ENCODE results near the gene SEC22C. TPM values are rescaled to one million over a fixed set of nuclear protein-coding genes. Genes with fewer than 3 reads are reported as not detected.
"Not testable (repeated sequence)": the region's sequence is repeated elsewhere in the genome, so short reads cannot be mapped to it uniquely, and the experiment has no call there.

Gene SEC22C
- total RNA-seq, 1 donor from 2014 or later = 59.5 TPM

DNA sequence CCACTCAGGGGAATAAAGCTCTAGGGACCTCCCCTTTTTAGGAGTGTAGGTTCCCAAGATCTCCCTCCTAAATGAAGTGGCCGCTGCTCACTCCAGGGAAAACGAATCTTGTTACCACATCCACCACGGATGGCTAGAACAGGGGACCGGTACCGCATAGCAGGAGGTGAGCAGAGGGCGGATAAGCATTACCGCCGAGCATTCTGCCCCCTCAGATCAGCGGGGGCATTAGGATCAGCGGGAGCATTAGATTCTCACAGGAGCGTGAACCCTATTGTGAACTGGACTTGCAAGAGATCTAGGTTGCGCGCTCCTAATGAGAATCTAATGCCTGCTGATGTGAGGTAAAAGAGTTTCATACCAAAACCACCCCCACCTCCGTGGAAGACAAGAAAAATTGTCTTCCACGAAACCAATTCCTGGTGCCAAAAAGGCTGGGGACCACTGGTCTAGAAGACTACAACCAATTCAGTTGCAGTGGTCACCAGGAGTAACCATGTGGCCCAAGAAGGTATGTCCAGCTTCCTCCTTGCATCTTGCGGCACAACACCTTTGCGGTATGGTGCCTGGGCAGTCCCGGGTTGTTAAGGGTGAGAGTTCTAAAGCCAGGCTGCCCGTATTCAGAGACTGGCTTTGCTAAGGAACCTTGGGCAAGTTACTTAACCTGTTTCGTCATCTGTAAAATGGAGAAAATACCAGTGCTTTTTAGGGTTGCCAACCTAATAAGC is 7.8 kb upstream of the SEC22C start:
- DNase-seq (ENCODE audit: low spot score) (no peak), ATAC-seq (no peak)
- intact Hi-C loops (cut with DNase I) = loop anchor here (10.0 kb wide), 1 partner anchor 65 kb away; the partner anchor contains the start of gene ZBTB47

DNA sequence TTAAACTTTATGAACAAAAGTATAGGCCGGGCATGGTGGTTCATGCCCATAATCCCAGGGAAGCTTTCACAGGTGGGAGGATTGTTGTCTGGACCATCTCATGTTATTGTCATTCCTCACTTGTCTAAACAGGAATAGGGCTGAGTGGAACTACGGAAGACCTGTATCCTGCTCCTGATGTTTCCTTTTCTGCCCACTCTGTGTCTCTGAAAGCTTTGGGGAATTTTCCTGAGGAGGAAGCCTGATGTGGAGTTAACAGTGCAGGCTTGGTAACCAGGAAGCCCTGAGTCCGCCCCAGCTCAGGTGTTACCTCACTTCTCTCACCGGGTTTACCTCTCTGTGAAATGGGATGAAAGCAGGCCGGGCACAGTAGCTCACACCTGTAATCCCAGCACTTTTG is 6.9 kb upstream of the SEC22C start:
- intact Hi-C loops (cut with DNase I) = no loop called here
- DNase-seq (ENCODE audit: low spot score) (no peak), ATAC-seq (no peak)

DNA sequence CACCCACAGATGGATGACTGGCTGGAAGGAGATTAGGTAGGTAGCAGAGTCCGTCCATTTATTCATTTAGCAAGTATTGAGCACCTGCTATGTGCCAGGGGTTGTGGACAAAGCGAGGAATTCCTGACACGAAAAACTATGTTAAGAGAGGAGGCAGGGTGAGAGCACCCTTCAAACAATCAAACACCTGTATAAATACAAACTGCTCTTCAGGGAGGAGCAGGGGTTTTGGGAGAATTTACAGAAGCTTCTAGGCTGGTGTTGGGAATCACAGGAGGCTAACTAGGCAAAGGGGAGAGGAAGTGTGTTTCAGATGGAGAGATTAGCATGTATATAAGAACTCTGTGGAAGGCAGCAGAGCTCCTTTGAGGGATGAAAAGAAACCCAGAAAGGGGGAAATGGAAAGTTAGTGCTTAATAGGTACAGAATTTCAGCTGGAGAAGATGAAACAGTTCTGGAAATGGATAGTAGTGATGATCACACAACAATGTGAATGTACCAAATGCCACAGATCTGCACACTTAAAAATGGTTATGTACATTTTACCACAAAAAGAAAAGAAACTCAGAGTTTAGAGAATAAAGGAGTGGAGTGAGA is 805 bp upstream of the SEC22C start:
- DNase-seq (ENCODE audit: low spot score) (no peak), ATAC-seq (no peak)
- intact Hi-C loops (cut with DNase I) = loop anchor here (5.0 kb wide), 1 partner anchor 165 kb away; no protein-coding TSS in a partner anchor

DNA sequence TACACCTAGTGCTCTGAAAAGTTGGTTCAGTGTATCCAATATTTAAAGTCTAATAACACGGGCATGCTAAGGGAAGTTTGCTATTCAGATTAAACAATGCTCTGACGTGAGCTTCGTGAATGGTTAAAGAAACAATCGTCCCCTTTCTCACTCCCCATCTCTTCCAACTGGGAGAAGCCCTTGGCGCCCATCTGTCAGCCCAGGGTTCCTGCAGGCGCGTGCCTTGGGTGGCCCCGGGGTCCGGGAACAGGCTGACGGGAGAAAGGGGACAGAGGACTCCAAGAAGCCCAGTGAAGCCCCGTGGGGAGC is 413 bp downstream of the SEC22C start:
- no peak for ATAC-seq
- intact Hi-C loops (cut with DNase I) = loop anchor here (5.0 kb wide), 1 partner anchor 166 kb away; no protein-coding TSS in a partner anchor
- DNase-seq (ENCODE audit: low spot score) = no peak

DNA sequence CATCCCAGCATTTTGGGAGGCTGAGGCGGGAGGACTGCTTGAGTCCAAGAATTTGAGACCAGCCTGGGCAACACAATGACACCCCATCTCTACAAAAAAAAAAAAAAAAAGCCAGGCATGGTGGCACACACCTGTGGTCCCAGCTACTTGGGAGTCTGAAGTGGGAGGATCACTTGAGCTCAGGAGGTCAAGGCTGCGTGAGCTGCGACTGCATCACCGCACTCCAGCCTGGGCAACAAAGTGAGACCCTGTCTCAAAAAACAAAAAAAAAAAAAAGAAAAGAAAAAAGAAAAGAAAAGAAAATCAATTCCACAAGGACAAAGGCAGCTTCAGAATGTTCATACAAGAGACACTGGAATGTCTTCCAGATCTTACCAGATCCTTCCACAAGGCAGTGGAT is 2.4 kb downstream of the SEC22C start:
- intact Hi-C loops (cut with DNase I); DNase-seq (ENCODE audit: low spot score); ATAC-seq: not testable (repeated sequence)

DNA sequence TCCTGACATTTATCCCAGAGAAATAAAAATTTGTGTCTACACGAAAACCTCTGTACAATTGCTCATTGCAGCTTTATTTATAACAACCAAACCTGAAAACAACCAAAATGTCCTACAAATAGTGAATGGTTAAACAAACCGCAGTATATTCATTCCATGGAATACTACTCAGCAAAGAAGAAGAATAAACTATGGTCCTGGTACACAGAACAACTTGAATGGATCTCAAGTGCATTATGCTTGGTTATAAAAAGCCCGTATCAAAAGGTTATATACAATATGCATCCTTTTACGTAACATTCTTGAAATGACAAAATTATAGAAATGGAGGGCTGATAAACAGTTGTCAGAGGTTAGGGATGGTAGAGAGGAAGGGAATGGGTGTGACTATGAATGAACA is 3.7 kb downstream of the SEC22C start:
- ATAC-seq (no peak), DNase-seq (ENCODE audit: low spot score) (no peak)
- intact Hi-C loops (cut with DNase I) = no loop called here

DNA sequence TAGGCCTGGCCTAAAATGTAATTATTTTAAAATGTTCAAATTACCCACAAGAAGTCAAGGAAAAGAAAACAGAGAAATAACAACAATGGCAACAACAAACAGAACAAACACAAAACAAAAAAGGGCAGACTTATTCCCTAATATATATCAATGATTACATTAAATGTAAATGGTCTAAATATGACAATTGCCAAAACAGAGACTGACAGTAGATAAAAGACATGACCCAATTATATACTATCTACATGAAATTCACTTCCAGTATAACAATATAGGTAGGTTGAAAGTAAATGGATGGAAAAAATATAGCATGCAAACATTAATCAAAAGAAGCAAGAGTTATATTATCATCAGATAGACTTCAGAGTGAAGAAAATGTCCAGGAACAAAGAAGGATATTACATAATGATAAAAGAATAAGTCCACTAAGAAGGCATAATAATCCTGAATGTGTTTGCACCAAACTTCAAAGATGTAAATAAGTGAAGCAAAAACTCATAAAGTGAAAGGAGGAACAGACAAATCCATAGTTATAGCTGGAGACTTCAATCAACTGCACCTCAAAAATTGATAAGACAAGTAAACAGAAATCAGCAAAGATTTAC is 6.5 kb downstream of the SEC22C start:
- ATAC-seq (no peak), DNase-seq (ENCODE audit: low spot score) (no peak)
- intact Hi-C loops (cut with DNase I) = no loop called here

DNA sequence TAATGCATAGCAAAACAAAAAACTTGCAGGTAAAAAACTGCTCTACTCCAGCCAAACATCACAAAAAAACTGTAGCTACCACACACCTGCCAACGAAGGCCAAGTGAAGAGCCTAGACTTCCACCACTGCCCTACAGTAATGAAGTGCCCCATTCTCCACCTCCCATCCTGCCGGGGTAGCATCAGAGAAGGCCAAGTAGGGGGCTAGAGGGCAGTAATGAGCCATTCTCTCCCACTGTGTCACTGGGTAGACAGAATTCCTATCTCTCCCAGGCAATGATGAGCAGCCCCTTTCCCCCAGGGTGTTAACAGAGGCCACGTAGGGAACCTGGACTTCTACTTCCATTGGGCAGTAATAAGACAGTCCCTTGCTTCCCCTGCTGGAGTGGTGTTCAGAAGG is 9.5 kb downstream of the SEC22C start:
- ATAC-seq (peak; percentile 45), DNase-seq (ENCODE audit: low spot score) (no peak)
- intact Hi-C loops (cut with DNase I) = no loop called here

DNA sequence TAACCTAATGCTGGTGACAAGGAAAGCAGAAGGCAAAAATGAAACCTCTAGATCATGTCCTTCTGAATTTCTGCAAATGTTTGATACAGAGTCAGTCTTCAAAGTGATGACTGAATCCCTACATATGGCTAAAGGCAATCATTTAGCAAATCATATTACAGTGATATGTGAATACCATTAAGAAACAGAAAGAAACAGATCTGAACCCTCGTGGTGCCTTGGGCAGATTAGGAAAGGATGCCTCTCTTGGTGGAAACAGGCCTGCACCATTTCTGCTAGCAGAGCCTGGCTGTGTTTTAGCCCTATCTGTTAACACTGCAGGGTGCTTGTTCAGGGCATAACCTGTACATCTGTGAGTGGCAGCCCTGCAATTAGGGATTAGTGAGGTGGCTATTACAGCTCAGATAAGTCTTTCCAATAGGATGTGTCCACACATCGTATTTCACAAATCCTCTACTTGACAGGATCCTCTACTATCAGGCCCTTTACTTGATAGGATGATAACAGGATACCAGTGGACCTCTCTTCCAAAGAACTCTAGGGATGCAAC is 12.1 kb downstream of the SEC22C start:
- no peak for ATAC-seq
- intact Hi-C loops (cut with DNase I) = no loop called here
- DNase-seq (ENCODE audit: low spot score) = no peak

DNA sequence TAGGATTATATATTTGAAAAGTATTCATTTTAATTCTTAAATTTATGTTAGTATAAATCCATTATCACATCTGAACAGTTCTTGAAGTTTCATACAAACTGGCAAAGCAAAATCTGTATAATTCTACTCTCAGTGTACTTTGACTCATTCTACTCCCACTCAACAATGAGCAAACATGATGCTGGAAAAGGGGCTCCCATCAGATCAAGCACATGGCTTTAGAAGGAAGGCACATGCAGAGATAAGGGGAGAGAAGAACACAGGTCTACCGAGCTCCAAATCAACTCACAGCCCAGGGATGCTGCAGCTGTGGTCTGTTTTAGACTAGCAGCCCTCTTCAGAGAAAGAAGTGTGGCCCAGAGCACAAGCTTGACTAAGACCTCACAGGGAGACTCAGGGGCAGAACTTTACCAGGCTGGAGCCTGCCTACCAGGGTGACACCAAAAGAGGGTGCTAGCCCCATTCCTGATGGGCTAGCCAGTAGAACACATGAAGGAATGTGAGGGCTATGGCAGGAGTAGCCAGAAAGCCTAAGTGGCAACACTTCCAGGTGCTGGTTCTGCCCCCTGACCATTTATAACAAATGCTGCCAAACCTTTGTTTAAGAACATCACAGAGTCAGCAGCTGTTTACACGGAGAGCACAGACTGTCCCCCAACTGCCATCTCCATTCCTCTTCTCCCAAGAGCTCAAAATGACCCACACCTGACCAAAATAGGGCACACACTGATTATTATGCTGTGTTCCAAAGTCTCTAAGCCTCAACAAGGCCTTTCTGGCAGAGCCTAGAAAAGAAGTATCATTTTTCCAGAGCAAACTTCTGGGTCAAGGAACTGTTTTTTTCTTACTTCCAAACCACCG is 19.5 kb downstream of the SEC22C start:
- DNase-seq (ENCODE audit: low spot score) = no peak
- no peak for ATAC-seq
- intact Hi-C loops (cut with DNase I) = no loop called here

DNA sequence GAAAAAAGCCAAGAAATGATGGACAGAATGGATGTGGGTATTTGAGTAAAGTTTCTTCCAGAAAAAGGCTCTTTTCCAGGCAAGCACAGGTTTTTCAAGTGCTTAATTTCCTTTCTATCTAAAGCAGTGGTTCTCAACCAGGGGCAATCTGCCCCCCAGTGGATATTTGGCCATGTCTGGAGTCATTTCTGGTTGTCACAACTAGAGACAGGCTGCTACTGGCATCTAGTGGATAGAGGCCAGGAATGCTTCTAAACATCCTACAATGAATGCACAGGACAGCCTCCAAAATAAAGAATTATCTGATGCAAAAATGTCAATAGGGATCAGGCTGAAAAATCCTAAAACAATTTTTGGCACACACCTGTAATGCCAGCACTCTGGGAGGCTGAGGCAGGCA is 23.9 kb downstream of the SEC22C start:
- ATAC-seq (no peak), DNase-seq (ENCODE audit: low spot score) (no peak)
- intact Hi-C loops (cut with DNase I) = no loop called here

DNA sequence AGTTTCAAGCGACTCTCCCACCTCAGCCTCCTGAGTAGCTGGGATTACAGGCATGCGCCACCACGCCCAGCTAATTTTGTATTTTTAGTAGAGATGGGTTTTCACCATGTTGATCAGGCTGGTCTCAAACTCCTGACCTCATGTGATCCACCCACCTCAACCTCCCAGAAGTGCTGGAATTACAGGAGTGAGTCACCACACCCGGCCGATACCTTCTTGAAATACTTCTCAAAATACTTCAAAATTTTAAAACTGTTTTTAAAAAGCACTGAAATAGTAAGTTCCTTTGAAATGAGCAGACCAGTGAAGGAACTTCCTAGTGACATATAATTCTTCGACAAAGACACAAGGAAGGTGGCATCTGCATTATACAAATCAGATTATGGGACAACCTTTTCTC is 24.9 kb downstream of the SEC22C start:
- DNase-seq (ENCODE audit: low spot score); ATAC-seq; intact Hi-C loops (cut with DNase I): not testable (repeated sequence)

DNA sequence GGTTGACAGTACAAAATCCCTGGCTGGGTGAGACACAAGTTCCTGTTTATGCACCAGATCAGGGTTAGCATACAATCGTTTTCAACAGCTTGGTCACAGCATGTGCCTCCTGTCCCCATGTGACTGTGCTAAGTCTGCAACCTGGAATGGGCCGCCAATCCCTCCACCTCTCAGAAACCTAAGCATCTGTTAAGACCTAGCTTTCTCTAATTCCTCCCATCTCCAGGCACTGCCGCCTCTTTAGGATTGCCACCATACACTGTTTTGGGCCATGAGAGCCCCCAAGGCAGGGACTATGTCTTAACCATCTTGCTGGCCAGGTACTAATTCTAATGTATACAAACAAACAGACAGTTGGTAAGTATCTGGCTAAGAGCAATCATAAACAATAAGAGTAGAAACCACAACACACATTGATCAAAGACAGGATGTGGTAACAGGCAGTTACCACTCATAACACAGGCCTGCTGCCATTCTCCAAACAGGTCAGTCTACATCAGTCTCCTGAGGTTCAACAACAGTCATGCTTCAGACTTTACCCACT is 25.6 kb downstream of the SEC22C start:
- intact Hi-C loops (cut with DNase I) = no loop called here
- DNase-seq (ENCODE audit: low spot score) = no peak
- ATAC-seq = no peak

DNA sequence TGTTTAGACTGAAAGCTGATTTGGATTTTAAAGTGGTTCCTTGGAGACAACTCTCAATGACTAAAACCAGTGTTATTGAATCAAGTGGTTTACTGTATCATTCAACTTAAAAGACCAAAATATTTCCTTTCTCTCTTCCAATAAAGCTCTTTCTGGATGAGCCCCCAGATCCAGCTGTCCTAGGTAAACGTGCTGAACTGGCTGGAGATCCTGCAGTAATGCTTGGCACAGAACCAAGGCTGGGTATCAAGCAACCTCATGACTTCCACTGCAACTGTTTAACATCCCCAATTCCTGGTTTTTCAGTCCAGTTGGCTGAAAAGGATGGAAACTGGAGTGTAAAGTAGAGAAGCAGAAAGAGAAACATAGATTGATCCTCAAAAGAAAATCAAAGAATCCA is 28.9 kb downstream of the SEC22C start:
- ATAC-seq = no peak
- intact Hi-C loops (cut with DNase I) = no loop called here
- DNase-seq (ENCODE audit: low spot score) = no peak

DNA sequence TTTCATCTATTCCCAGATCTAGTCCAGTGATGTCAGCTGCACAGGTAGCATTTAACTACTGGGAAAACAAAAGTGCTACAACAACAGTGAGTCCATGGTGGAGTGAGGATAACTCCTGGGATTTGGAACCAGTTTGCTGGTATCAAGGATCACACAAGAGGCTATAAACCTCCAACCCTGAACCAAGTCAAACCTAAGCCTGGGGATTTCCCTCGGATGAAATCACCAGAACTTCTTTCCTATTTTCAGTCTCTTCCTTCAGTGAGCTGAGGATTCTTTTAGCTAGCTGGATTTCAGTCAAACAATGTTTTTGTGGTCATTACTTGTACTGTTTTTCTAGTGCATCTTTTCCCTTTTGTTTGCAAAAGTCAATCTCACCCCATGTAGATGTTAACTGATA is 31.5 kb downstream of the SEC22C start:
- ATAC-seq (no peak), DNase-seq (ENCODE audit: low spot score) (no peak)
- intact Hi-C loops (cut with DNase I) = no loop called here

DNA sequence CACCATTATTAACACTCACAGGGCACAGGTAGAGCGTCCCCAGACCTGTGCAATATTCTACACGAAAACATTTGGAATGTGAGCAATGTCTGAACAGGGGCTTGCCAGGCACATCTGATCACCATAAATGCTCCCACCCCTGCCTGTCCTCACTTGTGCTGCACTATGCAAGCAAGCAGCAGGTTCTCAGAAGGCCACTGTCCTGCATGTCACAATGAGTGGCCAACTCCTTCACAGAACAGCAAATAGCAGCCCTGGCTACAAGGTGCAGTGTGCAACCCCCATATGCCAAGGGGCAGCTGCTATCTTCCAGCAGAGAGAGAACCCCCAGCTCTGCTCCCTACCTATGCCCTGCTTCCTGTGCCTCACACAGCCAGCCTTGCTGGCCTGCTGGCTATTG is 32.6 kb downstream of the SEC22C start:
- intact Hi-C loops (cut with DNase I) = no loop called here
- DNase-seq (ENCODE audit: low spot score) = no peak
- ATAC-seq = no peak

DNA sequence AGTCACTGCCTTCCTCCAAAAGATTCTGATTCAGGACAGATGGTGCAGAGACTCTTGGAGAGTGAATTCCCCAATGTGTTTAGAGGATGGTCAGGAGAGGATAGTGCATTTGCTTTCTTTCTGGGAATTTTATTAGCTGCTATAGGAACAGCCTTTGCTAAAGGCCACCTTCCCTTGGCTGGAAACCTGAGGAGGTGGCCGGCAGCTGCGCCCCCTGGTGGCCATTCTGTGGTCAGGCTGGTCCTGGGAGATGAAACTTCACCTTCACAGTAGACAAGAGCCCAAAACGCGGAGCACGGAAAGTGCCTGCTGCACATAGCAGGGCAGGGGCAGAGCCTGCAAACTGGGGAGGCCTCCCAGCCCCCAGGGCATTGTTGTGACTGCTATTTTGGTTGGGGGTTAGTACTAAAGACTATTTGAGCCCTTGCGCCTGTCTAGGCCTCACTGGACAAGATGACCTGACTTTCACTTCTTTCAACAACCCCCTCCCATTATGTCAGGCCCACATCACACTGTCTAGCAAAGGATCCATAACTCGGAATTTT is 34.3 kb downstream of the SEC22C start:
- DNase-seq (ENCODE audit: low spot score) (peak; percentile 80), ATAC-seq (peak; percentile 73)
- intact Hi-C loops (cut with DNase I) = no loop called here

DNA sequence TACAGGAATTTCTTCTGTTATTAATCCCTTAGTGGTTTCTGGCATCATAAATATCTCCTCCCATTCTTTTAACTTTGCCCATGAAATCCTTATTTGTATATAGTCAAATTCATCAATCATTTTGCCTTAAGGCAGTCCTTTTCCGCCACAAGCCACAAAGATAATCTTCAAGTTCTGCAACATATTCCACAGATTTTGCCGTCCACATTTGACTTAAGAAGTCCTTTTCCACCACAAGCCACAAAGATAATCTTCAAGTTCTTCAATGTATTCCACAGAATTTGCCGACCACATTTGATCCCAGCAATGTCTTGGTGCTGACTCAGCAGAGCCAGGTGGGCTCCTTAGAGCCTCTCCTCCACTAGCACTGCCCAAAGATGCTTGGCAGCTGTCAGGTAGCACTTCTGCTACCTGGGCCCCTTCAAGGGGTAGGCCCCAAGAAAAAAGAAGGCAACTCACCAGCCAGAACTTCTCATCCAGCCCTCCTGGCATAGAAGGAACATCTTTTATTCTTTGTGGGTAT is 35.0 kb downstream of the SEC22C start:
- no peak for ATAC-seq

More for the DNA sequence above, 35.0 kb downstream of the SEC22C start:
- no peak for DNase-seq (ENCODE audit: low spot score)
- intact Hi-C loops (cut with DNase I) = no loop called here
